GM12872 (cell line): ENCODE results near the gene ALCAM.

Experiments
- TF ChIP-seq, protein P1 (sequence below): IDR thresholded peaks from 3 replicates; pipeline ENCODE4 v1.5.1; 2011; ENCODE audit warnings: low read depth, mild to moderate bottlenecking, low read length, moderate library complexity; ENCODE audit not compliant: insufficient read depth

The ALCAM gene

DNA sequence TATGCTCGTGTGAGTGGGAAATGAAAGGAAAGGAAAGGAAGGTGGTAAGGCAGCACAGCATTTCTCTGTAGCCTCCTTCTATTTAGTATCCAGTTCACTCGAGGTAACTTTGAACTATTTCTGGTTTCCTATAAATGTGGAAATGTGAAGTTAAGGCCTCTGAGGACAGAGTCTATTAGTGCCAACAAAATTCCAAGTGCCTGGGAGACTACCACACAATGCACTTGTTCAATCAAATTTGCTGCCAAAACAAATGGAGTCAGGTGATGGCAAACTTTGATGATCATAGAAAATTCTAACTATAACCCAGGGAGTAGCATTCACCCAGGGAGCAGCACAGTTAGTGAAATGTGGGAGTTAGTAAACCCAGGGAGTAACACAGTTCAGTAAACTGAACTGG is 155.1 kb downstream of the ALCAM start:
- TF ChIP-seq, protein P1, sequence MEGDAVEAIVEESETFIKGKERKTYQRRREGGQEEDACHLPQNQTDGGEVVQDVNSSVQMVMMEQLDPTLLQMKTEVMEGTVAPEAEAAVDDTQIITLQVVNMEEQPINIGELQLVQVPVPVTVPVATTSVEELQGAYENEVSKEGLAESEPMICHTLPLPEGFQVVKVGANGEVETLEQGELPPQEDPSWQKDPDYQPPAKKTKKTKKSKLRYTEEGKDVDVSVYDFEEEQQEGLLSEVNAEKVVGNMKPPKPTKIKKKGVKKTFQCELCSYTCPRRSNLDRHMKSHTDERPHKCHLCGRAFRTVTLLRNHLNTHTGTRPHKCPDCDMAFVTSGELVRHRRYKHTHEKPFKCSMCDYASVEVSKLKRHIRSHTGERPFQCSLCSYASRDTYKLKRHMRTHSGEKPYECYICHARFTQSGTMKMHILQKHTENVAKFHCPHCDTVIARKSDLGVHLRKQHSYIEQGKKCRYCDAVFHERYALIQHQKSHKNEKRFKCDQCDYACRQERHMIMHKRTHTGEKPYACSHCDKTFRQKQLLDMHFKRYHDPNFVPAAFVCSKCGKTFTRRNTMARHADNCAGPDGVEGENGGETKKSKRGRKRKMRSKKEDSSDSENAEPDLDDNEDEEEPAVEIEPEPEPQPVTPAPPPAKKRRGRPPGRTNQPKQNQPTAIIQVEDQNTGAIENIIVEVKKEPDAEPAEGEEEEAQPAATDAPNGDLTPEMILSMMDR, result no peak

DNA sequence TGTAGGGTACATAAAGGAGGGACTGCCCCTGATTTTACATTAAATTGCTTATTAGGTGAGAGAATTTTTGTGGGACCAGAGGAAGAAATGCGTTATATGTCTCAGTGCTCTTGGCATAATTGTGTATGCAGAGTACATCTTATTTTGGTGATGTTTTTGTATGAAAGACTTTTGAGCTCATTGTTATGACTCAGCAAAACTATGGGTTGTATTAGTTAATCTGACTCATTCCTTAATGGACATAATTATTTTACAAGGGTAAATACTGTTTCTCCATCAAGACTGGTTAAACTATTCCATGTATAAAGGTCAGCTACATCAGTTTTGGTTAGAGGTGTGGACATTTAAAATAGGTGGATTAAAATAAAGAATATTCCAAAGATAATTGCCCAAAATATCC is 156.8 kb downstream of the ALCAM start:
- TF ChIP-seq, protein P1, result no peak

DNA sequence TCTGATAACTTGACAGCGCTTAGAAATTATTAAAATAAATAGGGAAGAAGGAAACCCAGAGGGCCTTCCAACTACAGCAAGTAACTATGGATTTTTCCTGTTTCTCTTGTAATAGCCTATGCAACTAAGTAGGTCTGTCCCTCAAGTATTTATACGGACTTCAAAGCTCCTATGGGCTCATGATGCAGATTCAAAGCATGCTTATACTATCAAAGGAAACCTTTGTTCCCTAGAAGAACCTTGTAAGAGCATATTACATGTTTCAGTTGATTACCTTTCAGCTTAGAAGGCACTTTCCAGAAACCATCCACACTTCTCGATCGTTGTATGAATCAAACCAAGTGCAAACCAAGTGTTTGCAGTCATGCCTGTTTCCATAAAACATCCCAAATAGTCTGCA is 158.8 kb downstream of the ALCAM start:
- TF ChIP-seq, protein P1, result no peak

DNA sequence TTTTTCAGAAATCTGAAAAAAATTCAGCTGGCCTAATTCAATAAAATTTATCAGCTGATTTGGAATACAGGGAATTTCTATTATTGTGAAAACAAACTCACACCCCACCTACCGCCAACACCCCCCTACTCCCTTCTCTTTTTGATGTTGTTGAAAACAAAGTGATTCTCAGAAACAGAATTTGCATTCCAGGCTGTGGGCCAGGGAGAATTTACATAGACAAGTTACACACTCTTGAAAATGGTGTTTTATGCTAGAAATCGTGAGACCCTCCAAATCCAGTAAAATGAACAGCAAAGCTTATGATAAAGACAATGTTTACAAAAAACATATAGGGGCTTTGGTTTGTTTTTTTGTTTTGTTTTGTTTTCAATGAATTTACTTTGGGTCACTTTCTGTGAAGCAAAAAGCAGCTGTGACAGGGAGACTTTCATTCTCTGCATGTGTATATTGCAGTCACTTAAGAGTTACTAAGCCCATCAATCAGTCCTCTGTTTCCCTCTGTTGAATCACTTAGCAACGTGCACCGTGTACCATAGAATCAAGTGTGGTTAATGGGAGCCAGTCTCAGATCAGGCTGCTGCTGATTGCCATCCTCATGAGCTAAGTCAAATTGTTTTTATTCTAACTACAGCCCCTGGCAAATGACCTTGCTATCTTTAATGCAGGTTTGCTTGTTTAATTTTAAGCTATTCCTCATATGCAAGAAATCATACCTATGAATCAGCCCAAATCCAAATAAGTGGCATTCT is 159.8 kb downstream of the ALCAM start:
- TF ChIP-seq, protein P1, result no peak

DNA sequence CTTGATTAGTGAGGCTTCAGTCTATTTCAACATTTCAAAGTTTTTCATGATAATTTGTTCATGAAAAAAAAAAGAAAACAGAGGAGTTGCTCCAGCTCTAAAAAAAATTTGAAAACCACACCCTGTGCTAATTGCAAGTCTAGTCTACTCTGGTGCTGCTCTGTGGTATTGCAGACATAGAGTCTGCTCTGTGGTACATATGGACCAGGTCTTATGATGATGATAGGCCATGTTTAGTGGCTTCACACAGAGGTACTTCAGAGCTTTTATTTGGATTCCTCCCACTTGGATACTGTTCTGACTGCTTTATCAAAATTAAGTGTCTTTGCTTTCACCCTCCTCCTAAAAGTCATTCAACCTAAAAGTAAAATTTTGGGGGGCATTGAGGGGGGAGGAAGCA is 160.8 kb downstream of the ALCAM start:
- TF ChIP-seq, protein P1, result no peak

DNA sequence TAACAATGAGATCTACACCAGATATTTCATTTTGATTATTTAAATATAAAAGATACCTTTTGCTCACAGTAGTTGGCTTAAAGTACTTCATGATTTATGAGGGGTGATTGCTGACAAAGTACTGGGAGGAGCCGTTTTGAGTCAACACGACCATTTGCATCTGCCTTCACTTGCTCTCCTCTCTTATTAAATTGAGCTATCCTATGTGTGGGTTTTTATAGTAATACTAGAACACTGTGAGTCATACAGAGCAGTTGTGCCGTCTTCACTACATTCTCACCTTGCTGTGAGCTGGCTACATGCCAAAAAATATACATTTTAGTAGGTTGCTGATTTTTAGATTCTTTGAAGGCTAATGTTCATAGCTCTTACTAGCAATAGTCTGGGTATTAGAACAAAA is 161.2 kb downstream of the ALCAM start:
- TF ChIP-seq, protein P1, result no peak

DNA sequence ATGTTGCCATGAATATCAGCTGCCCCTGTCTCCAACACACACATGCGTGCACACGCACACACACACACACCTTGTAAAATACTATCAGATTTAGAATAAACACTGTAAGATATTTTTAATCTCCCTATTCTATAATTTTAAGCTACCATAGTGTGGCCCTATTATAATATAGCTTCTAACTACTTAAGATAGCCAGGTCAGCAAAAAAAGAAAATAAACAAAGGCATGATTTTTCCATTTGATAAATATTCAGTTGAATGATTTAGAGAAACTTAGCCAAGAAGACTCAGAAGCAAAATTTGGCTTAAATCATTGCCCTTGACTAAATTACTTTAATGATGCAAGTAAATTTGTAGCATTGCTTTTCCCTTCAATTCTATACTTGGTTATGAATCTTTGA is 162.2 kb downstream of the ALCAM start:
- TF ChIP-seq, protein P1, result no peak
